ENCODE data around the gene TUBA8.
"Not testable (repeated sequence)": the region's sequence is repeated elsewhere in the genome, so short reads cannot be mapped to it uniquely, and the experiment has no call there.

TUBA8 gene

DNA sequence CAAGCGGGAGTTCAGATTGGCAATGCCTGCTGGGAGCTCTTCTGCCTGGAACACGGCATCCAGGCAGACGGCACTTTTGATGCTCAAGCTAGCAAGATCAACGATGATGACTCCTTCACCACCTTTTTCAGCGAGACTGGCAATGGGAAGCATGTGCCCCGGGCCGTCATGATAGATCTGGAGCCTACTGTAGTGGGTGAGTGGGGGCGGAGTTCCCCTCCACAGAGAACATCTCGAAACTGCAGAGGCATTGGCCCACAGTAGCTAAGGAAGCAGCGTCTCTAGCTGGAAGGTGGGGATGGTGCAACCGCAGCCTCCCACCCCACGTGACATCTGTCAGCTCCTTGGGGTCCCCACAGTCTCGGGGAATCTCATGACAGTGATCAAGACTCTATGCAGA, 10.9 kb downstream of the TUBA8 start:
- TF ChIP-seq, protein P1, sequence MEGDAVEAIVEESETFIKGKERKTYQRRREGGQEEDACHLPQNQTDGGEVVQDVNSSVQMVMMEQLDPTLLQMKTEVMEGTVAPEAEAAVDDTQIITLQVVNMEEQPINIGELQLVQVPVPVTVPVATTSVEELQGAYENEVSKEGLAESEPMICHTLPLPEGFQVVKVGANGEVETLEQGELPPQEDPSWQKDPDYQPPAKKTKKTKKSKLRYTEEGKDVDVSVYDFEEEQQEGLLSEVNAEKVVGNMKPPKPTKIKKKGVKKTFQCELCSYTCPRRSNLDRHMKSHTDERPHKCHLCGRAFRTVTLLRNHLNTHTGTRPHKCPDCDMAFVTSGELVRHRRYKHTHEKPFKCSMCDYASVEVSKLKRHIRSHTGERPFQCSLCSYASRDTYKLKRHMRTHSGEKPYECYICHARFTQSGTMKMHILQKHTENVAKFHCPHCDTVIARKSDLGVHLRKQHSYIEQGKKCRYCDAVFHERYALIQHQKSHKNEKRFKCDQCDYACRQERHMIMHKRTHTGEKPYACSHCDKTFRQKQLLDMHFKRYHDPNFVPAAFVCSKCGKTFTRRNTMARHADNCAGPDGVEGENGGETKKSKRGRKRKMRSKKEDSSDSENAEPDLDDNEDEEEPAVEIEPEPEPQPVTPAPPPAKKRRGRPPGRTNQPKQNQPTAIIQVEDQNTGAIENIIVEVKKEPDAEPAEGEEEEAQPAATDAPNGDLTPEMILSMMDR (conservative IDR thresholded peaks at IDR 0.05; ENCODE audit: low read depth, low read length): no peak
- no peak overlapping the region for H3K4me3 ChIP-seq (ENCODE audit: low read length)
- no peak for DNase-seq (ENCODE audit: low read depth)

DNA sequence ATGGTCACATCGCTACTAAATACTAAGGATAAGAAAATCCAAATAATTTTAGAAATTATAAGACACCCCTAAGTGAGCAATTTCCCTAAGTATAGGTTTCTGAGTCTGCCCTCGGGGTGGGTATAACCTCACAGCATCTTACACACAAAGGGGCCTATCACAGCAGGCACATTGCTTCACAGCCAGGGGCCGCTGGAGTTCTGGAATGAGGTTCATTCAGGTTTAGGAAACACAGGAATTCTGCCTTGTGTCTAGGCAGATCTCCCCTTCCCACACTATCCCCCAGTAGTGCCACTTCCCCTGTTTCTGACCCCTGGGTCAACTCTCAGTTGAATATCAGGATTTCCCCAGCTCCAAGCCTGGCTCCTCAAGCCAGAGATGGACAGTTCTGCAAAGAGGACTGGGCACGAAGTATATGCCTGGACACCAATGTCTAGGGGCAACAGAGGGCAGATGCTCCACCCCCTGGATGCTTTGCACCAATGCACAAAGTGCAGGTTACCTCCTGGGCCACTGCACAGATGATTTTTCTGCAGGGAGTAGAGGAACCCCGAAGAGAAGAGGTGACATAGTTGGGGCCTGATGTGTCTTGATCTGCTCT, 11.4 kb downstream of the TUBA8 start:
- TF ChIP-seq, protein P1 (conservative IDR thresholded peaks at IDR 0.05; ENCODE audit: low read depth, low read length): peak; percentile 12
- H3K4me3 ChIP-seq (ENCODE audit: low read length): no peak overlapping the region
- DNase-seq (ENCODE audit: low read depth): no peak

DNA sequence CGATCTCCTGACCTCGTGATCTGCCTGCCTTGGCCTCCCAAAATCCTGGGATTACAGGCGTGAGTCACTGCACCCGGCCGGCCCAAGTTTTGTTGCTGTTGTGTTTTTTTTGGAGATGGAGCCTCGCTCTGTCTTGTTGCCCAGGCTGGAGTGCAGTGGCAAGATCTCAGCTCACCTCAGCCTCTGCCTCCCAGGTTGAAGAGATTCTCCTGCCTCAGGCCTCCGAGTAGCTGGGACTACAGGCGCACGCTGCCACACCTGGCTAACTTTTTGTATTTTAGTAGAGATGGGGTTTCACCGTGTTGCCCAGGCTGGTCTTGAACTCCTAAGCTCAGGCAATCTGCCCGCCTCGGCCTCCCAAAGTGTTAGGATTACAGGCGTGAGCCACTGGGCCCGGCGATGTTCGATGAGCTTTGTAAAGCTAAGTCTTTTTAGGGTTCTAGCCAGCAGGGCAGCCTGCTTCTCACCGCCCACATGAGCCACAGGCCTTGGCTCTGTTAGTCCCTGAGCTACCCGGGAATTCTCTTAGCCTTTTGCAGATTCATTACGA, 12.9 kb downstream of the TUBA8 start:
- DNase-seq (ENCODE audit: low read depth): not testable (repeated sequence)

DNA sequence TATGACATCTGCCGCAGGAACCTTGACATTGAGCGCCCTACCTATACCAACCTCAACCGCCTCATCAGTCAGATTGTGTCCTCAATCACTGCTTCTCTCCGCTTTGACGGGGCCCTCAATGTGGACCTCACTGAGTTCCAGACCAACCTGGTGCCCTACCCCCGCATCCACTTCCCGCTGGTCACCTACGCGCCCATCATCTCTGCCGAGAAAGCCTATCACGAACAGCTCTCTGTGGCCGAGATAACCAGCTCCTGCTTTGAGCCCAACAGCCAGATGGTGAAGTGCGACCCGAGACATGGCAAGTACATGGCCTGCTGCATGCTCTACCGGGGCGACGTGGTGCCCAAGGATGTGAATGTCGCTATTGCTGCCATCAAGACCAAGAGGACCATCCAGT, 16.0 kb downstream of the TUBA8 start:
- TF ChIP-seq, protein P1 (conservative IDR thresholded peaks at IDR 0.05; ENCODE audit: low read depth, low read length): no peak
- no peak overlapping the region for H3K4me3 ChIP-seq (ENCODE audit: low read length)

More for the DNA sequence above, 12.9 kb downstream of the TUBA8 start:
- H3K4me3 ChIP-seq (ENCODE audit: low read length): not testable (repeated sequence)

DNA sequence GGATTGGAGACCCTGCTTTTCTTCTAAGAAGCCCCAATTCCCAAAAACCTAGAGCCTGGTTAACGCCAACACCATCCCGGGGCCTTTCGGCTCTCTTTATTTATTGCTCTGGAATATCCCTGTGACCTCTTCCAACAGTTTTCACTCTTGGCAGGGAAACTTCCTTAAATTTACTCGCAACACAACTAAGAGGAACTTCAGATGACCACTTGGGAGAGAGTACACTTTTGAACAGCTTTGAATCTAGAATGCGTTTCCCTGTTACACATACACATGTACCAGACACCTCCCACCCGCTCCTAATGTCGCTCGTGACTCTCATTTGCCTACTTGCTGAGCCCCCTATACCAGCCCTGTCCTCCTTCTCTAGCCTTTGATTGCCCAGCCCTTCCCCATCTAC, 19.4 kb downstream of the TUBA8 start:
- TF ChIP-seq, protein P1 (conservative IDR thresholded peaks at IDR 0.05; ENCODE audit: low read depth, low read length): no peak
- H3K4me3 ChIP-seq (ENCODE audit: low read length): no peak overlapping the region
- DNase-seq (ENCODE audit: low read depth): no peak

More for the DNA sequence above, 16.0 kb downstream of the TUBA8 start:
- DNase-seq (ENCODE audit: low read depth): no peak

DNA sequence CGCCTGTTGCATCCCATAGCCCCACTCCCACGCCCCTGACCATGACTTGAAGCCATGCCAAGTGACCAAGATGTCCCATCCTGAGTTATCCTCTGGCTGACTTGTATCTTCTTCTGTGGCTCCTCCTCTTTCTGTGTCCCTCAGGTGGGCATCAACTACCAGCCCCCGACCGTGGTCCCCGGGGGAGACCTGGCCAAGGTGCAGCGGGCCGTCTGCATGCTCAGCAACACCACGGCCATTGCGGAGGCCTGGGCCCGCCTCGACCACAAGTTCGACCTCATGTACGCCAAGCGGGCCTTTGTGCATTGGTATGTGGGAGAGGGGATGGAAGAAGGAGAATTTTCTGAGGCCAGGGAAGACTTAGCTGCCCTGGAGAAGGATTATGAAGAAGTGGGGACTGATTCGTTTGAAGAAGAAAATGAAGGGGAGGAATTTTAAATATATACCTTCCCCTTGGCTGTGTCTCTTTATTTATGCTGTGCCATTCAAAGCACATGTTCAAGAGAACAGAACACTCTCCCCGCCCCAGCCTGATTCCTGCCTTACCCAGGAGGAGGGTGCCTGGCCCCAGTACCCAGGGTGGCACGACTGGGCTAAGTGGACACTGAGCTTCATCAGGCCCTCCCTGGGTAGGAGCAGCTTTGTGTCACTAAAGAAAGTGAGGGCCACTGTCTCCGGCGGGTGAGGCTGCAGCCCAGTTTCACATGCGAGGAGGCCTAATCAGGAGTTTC, 20.3 kb downstream of the TUBA8 start:
- H3K4me3 ChIP-seq (ENCODE audit: low read length): no peak overlapping the region
- TF ChIP-seq, protein P1 (conservative IDR thresholded peaks at IDR 0.05; ENCODE audit: low read depth, low read length): no peak
- DNase-seq (ENCODE audit: low read depth): no peak

DNA sequence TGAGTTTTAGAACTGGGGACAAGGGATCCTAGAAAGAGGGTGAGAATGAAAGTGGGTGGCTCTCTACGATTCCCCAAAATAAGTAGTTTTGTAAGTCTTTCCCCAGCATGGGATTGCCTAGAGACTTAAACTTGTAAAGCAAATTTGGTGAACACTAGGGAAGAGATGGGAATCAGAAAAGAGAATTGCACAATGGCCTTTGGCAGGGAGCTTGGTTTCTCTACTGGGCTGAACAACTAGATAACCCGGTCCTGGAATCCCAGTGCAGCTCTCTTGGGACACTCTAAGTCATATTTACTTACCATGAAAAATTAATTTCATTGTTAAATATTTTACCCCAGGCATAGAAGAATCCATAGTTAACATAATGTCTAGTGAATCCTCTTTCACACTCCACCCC, 22.8 kb downstream of the TUBA8 start:
- DNase-seq (ENCODE audit: low read depth): no peak
- TF ChIP-seq, protein P1 (conservative IDR thresholded peaks at IDR 0.05; ENCODE audit: low read depth, low read length): no peak
- no peak overlapping the region for H3K4me3 ChIP-seq (ENCODE audit: low read length)
